Measurements from ENCODE around the gene DENND6A. TPM values are rescaled to one million over a fixed set of nuclear protein-coding genes. Genes with fewer than 3 reads are reported as not detected.

The DENND6A gene
- total RNA-seq, 2 experiments from 2014 or later: 25.5 to 34.6 TPM

GRCh38 chr3:57592306-57592705, 100.6 kb downstream of the DENND6A start:
- Histone ChIP-seq H3K9me3 (ENCODE audit: low read length) (0 out of 2 replicates have a peak, but pooled peaks cover 4% of the 10 kb centered on the region), H3K4me1 (ENCODE audit: insufficient read depth, low read length, poor library complexity, severe bottlenecking) (peaks cover 26% of the 10 kb centered on the region), H3K79me2 (ENCODE audit: insufficient read depth, low read depth, low read length) (peaks cover 91% of the 10 kb centered on the region), H3K4me2 (ENCODE audit: low read length) (no peak overlapping the region), H3K27ac (ENCODE audit: low read depth, low read length, poor library complexity, severe bottlenecking) (no peak overlapping the region), H2AFZ (ENCODE audit: low read length) (no peak overlapping the region), H4K20me1 (ENCODE audit: insufficient read depth, low read length) (peaks cover 32% of the 10 kb centered on the region), H3K4me3 (ENCODE audit: low read depth, low read length, poor library complexity, severe bottlenecking) (no peak overlapping the region), H3K36me3 (ENCODE audit: insufficient read depth, low read length) (peaks cover 60% of the 10 kb centered on the region), H3K9me2 (ENCODE audit: insufficient read depth, low read length) (no peaks in the 10 kb centered on the region)
- intact Hi-C loops (cut with micrococcal nuclease; ENCODE audit: unreplicated experiment): no loop called here
- TF ChIP-seq CTCF (conservative IDR thresholded peaks at IDR 0.05; ENCODE audit: low read length) (no peak), EZH2phosphoT487 (IDR thresholded peaks at IDR 0.05; ENCODE audit: borderline replicate concordance, low read depth, low read length) (no peak)
- CTCF ChIA-PET (ENCODE audit: unreplicated experiment): no interaction called here
- POLR2A ChIA-PET: interaction anchor here (0.6 kb wide), 1 partner anchor 264 kb away, joined by 3 read pairs; no protein-coding TSS in a partner anchor
- no TSS peak for BruUV-seq (replicated peaks)
- no peak for DNase-seq (ENCODE audit: low spot score)

GRCh38 chr3:57587905-57588304, 105.0 kb downstream of the DENND6A start:
- intact Hi-C loops (cut with micrococcal nuclease; ENCODE audit: unreplicated experiment): no loop called here
- Histone ChIP-seq H3K9me2 (ENCODE audit: insufficient read depth, low read length) (no peaks in the 10 kb centered on the region), H3K4me2 (ENCODE audit: low read length) (no peak overlapping the region), H3K4me1 (ENCODE audit: insufficient read depth, low read length, poor library complexity, severe bottlenecking) (peaks cover 16% of the 10 kb centered on the region), H3K4me3 (ENCODE audit: low read depth, low read length, poor library complexity, severe bottlenecking) (no peak overlapping the region), H3K9me3 (ENCODE audit: low read length) (0 out of 2 replicates have a peak, but pooled peaks cover 4% of the 10 kb centered on the region), H3K27ac (ENCODE audit: low read depth, low read length, poor library complexity, severe bottlenecking) (no peak overlapping the region), H3K79me2 (ENCODE audit: insufficient read depth, low read depth, low read length) (peaks cover 89% of the 10 kb centered on the region), H4K20me1 (ENCODE audit: insufficient read depth, low read length) (0 out of 2 replicates have a peak, but pooled peaks cover 21% of the 10 kb centered on the region), H2AFZ (ENCODE audit: low read length) (no peak overlapping the region), H3K36me3 (ENCODE audit: insufficient read depth, low read length) (peaks cover 70% of the 10 kb centered on the region)
- CTCF ChIA-PET (ENCODE audit: unreplicated experiment): no interaction called here
- DNase-seq (ENCODE audit: low spot score): no peak
- POLR2A ChIA-PET: no interaction called here
- TF ChIP-seq CTCF (conservative IDR thresholded peaks at IDR 0.05; ENCODE audit: low read length) (no peak), EZH2phosphoT487 (IDR thresholded peaks at IDR 0.05; ENCODE audit: borderline replicate concordance, low read depth, low read length) (no peak)
- no TSS peak for BruUV-seq (replicated peaks)

- Histone ChIP-seq H4K20me1 (ENCODE audit: insufficient read depth, low read length) (0 out of 2 replicates have a peak, but pooled peaks cover 16% of the 10 kb centered on the region), H3K79me2 (ENCODE audit: insufficient read depth, low read depth, low read length) (peaks cover 89% of the 10 kb centered on the region), H3K36me3 (ENCODE audit: insufficient read depth, low read length) (peaks cover 71% of the 10 kb centered on the region), H3K9me2 (ENCODE audit: insufficient read depth, low read length) (no peaks in the 10 kb centered on the region), H3K4me3 (ENCODE audit: low read depth, low read length, poor library complexity, severe bottlenecking) (no peak overlapping the region), H2AFZ (ENCODE audit: low read length) (no peak overlapping the region), H3K4me2 (ENCODE audit: low read length) (no peak overlapping the region), H3K27ac (ENCODE audit: low read depth, low read length, poor library complexity, severe bottlenecking) (no peak overlapping the region), H3K9me3 (ENCODE audit: low read length) (0 out of 2 replicates have a peak, but pooled peaks cover 4% of the 10 kb centered on the region), H3K4me1 (ENCODE audit: insufficient read depth, low read length, poor library complexity, severe bottlenecking) (peaks cover 17% of the 10 kb centered on the region)
- no TSS peak for BruUV-seq (replicated peaks)
- intact Hi-C loops (cut with micrococcal nuclease; ENCODE audit: unreplicated experiment): no loop called here
- POLR2A ChIA-PET: interaction anchor here (0.6 to 0.9 kb wide), 5 partner anchors 16 to 786 kb away, joined by 3 to 4 read pairs (median 3); no protein-coding TSS in a partner anchor
- TF ChIP-seq CTCF (conservative IDR thresholded peaks at IDR 0.05; ENCODE audit: low read length) (no peak), EZH2phosphoT487 (IDR thresholded peaks at IDR 0.05; ENCODE audit: borderline replicate concordance, low read depth, low read length) (no peak)
- CTCF ChIA-PET (ENCODE audit: unreplicated experiment): no interaction called here
- no peak for DNase-seq (ENCODE audit: low spot score)
Observed at GRCh38 chr3:57586778-57587177, 106.1 kb downstream of the DENND6A start.

Data from OCI-LY7 (cell line).